Measurements from ENCODE around the gene CLDN7.
A peak's percentile ranks its signal among the peaks of the same experiment; 100 is the strongest.
"Not testable (repeated sequence)": the region's sequence is repeated elsewhere in the genome, so short reads cannot be mapped to it uniquely, and the experiment has no call there.

CLDN7 gene

DNA sequence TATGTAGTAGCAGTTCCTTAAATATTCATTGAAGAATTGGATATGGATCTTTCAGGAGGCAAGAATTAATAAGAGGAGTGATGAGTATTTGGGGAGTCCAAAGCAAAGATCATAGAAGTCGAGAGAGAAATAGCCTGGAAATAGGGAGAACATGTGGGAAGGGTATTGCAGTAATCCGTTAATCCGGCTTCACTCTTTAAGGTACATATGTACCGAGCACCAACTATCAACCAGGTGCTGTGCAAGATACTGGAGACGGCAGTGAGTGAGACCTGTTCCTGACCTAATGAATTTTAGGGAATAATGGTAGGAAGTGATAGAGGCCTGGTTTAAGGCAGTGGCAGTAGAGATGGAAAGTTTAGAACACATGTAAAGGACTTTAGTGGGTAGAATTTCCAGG, 9.2 kb downstream of the CLDN7 start:
- Histone ChIP-seq H3K27me3 (ENCODE audit: control insufficient read depth, insufficient read depth, low read length) (no peaks in the 10 kb centered on the region), H3K4me3 (ENCODE audit: low read length) (peak overlapping the region; percentile 87; the same call in 1 of the 2 replicates), H3K36me3 (ENCODE audit: control insufficient read depth, insufficient read depth, low read length) (peaks cover 7% of the 10 kb centered on the region; the same call in 1 of the 2 replicates), H3K4me1 (ENCODE audit: control insufficient read depth, insufficient read depth, low read length) (no peaks in the 10 kb centered on the region), H3K9me3 (ENCODE audit: control insufficient read depth, insufficient read depth, low read length) (no peaks in the 10 kb centered on the region), H3K27ac (ENCODE audit: low read length) (no peak overlapping the region)
- WGBS (ENCODE audit: insufficient coverage, insufficient read length), result no CpG with 5 or more reads among the region's 5 CpGs
- DNase-seq (ENCODE audit: low read depth, low spot score), result no peak

DNA sequence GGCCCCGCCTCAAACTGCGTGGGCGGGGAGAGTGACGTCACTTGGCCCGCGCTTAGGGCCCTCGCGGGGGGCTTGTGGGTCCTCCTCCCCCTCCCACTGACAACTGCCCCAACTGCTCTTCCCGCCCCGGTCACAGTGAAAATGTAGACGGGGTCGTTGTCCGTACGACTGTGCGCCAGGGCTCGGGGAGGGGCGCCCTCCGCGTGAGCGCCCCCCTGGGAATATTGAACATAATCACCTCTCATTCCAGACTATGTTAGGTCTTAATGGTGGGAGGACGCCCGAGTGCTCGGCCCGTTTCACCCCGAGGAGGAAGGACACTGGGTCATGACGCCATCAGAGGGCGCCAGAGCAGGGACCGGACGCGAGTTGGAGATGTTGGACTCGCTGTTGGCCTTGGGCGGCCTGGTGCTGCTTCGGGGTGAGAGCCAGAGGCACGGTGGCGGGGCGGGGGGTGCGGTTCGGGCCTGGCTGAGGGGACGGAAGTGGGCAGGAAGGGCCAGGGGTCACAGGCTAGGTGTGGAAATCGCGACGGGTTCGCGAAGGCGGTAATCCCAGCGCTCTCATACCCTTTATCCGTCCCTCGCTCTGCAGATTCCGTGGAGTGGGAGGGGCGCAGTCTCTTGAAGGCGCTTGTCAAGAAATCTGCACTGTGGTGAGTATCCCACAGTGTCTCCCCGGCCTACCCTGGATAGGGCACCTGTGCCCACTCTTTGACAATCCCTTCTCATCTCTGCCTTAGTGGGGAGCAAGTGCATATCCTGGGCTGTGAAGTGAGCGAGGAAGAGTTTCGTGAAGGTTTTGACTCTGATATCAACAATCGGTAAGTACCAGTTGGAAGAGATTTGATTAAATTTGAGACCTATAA, 9.9 kb downstream of the CLDN7 start, which contains the start of gene ELP5:
Gene ELP5 (plus strand): TSS at position 40 of the 868 bp plus-strand sequence. CDS start 336 bp downstream, at position 376.
- peaks cover 7% of the 10 kb centered on the region; the same call in 1 of the 2 replicates for H3K36me3 ChIP-seq (ENCODE audit: control insufficient read depth, insufficient read depth, low read length)
- H3K9me3 ChIP-seq (ENCODE audit: control insufficient read depth, insufficient read depth, low read length), result no peaks in the 10 kb centered on the region
- H3K27me3 ChIP-seq (ENCODE audit: control insufficient read depth, insufficient read depth, low read length), result no peaks in the 10 kb centered on the region
- H3K4me3 ChIP-seq (ENCODE audit: low read length), result peak within 1 kb of the TSS; percentile 87
- H3K4me1 ChIP-seq (ENCODE audit: control insufficient read depth, insufficient read depth, low read length), result no peaks in the 10 kb centered on the region
- H3K27ac ChIP-seq (ENCODE audit: low read length), result no peak within 1 kb of the TSS
- no CpG with 5 or more reads among the region's 55 CpGs for WGBS (ENCODE audit: insufficient coverage, insufficient read length)
- DNase-seq (ENCODE audit: low read depth, low spot score), result no peak

DNA sequence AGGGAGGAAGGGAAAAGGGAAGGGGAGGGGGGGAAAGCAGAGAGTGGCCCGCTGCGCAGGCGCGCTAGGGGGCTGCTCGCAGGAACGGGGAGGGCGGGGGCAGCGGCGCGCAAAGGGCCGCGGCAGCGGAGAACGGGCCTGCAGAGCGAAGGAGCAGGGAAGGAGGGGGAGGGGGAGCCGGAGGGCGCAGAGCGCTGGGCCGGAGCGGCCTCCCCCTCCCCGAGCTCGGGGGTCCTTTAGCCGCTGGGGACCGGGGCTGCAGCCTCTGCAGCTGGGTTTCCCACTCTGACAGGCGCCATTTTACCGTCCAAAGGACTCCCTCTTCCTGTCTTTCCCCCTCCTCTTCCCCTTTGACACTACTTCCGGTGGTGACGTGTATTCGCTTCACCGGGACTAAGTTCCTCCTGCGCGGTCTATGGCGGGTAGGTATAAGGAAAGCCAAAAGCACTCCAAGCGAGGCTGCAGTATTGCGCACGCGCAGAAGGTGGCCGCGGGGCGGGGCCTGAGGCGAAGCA, 10.6 kb downstream of the CLDN7 start, which contains the start of gene CTDNEP1:
Gene CTDNEP1 (minus strand): TSS at position 74 of the 515 bp plus-strand sequence. CDS start 438 bp downstream, outside the sequence.
- Histone ChIP-seq H3K9me3 (ENCODE audit: control insufficient read depth, insufficient read depth, low read length) (no peaks in the 10 kb centered on the region), H3K27ac (ENCODE audit: low read length) (no peak within 1 kb of the TSS), H3K4me3 (ENCODE audit: low read length) (peak within 1 kb of the TSS; percentile 87), H3K4me1 (ENCODE audit: control insufficient read depth, insufficient read depth, low read length) (no peaks in the 10 kb centered on the region), H3K27me3 (ENCODE audit: control insufficient read depth, insufficient read depth, low read length) (no peaks in the 10 kb centered on the region), H3K36me3 (ENCODE audit: control insufficient read depth, insufficient read depth, low read length) (peaks cover 7% of the 10 kb centered on the region; the same call in 1 of the 2 replicates)
- WGBS (ENCODE audit: insufficient coverage, insufficient read length), result no CpG with 5 or more reads among the region's 41 CpGs
- peak; percentile 95 for DNase-seq (ENCODE audit: low read depth, low spot score)

DNA sequence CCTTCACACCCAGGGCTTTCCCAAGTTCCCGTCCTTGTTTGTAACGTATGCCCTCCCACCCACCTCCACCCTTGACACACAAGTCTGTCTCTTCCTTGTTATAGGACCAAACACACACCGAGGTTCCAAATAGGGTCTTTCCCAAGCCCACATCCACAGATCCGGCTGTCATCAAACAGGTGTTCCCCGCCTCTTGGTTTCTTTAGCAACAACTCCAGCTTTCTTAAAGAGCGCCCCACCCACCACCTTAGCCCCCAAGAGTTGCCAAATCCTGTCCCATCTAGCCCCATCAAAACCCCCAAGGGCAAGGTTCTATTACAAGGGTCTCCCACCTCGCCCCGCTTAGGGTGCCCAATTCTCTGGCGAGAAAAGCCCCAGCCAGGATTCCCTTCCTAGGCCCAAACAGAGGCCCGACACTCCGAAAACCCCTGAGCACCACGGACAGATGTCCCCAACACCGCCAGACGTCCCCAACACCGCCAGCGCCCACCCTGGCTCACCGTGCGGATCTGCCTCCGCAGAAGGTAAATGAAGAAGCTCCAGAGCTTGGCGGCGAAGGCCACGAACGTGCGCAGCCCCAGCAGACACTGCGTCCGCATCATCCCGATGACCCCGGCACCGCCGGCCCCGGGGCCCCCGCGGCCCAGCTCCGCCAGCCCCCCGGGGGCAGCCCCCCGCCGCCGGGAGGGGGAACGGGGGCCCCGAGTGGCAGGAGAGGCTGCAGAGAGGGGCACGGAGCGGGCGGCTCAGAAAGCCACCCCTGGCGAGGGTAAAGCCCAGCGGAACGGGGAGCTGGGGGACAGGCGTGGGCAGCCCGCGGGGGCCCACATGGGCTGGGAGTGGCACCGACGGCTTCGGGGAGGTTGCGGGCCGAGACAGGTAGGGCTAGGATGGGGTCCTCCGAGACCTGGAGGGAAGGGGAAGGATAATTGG, 11.3 kb downstream of the CLDN7 start:
- WGBS (ENCODE audit: insufficient coverage, insufficient read length), result no CpG with 5 or more reads among the region's 55 CpGs
- Histone ChIP-seq H3K27ac (ENCODE audit: low read length) (no peak overlapping the region), H3K9me3 (ENCODE audit: control insufficient read depth, insufficient read depth, low read length) (no peaks in the 10 kb centered on the region), H3K27me3 (ENCODE audit: control insufficient read depth, insufficient read depth, low read length) (no peaks in the 10 kb centered on the region), H3K4me1 (ENCODE audit: control insufficient read depth, insufficient read depth, low read length) (no peaks in the 10 kb centered on the region), H3K36me3 (ENCODE audit: control insufficient read depth, insufficient read depth, low read length) (peaks cover 3% of the 10 kb centered on the region; the same call in 1 of the 2 replicates), H3K4me3 (ENCODE audit: low read length) (peak overlapping the region; percentile 87)
- DNase-seq (ENCODE audit: low read depth, low spot score), result no peak

DNA sequence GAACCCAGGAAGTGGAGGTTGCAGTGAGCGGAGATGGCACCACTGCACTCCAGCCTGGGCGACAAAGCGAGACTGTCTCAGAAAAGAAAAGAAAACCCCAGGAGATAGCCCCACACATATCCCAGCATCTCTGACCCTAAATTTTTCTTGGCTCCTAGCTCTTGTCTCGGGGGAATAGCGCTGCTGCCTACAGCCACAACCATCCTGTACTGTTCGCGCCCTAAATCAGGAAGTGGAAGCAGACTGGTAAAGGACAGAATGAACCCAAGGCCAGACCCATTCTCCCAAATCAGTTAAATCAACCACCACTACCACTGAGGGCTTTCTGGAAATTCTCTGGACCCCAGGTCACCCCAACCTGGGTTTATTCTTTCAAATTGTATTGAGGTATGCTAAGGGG, 12.4 kb downstream of the CLDN7 start:
- H3K4me3 ChIP-seq (ENCODE audit: low read length), result no peak overlapping the region
- H3K36me3 ChIP-seq (ENCODE audit: control insufficient read depth, insufficient read depth, low read length), result peaks cover 3% of the 10 kb centered on the region; the same call in 1 of the 2 replicates
- WGBS (ENCODE audit: insufficient coverage, insufficient read length), result no CpG with 5 or more reads among the region's 7 CpGs
- H3K9me3 ChIP-seq (ENCODE audit: control insufficient read depth, insufficient read depth, low read length), result no peaks in the 10 kb centered on the region
- DNase-seq (ENCODE audit: low read depth, low spot score), result no peak
- H3K27me3 ChIP-seq (ENCODE audit: control insufficient read depth, insufficient read depth, low read length), result no peaks in the 10 kb centered on the region
- no peaks in the 10 kb centered on the region for H3K4me1 ChIP-seq (ENCODE audit: control insufficient read depth, insufficient read depth, low read length)
- H3K27ac ChIP-seq (ENCODE audit: low read length), result no peak overlapping the region

DNA sequence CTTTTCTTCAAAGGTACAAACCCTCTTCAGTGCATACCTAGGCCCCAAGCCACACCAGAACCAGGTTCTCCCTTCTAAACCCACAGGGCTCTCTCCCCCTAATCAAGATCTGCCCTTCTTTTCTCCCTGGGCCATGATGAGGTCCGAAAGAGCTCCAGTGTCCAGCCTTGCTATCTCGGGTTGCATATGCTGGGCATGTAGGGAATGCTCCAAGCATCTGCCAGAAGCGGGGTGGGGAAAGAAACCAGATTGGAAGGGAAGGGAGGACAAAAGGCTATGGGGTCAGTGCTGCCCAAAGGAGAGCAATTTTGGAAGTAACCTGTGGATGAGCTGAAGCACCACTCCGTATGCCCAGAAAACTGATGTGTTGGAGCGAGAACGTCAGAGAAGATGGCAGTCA, 13.1 kb downstream of the CLDN7 start:
- DNase-seq (ENCODE audit: low read depth, low spot score), result no peak
- Histone ChIP-seq H3K4me1 (ENCODE audit: control insufficient read depth, insufficient read depth, low read length) (no peaks in the 10 kb centered on the region), H3K36me3 (ENCODE audit: control insufficient read depth, insufficient read depth, low read length) (no peaks in the 10 kb centered on the region; the same call in 1 of the 2 replicates), H3K9me3 (ENCODE audit: control insufficient read depth, insufficient read depth, low read length) (no peaks in the 10 kb centered on the region), H3K27ac (ENCODE audit: low read length) (no peak overlapping the region), H3K27me3 (ENCODE audit: control insufficient read depth, insufficient read depth, low read length) (no peaks in the 10 kb centered on the region), H3K4me3 (ENCODE audit: low read length) (no peak overlapping the region)
- WGBS (ENCODE audit: insufficient coverage, insufficient read length), result no CpG with 5 or more reads among the region's 6 CpGs

DNA sequence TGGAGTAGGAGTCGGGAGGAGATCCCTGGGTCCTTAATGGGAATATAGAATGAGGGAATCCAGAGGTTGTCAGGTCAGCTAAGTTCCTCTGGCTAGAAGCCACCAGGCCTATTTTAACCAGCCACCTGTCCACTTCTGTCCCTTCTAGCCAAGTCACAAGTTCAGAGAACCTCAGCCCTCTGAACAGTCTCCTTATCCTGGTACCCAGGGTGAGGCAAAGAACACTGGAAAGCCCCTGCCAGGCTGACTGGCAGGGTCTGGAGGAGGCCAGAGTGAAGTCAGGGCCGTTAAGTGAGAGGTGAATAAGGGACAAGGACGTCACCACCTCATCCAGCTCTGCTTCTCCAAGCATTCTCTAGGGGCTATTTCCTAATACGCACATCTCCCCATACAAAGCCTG, 13.5 kb downstream of the CLDN7 start:
- H3K27ac ChIP-seq (ENCODE audit: low read length), result no peak overlapping the region
- no peaks in the 10 kb centered on the region for H3K4me1 ChIP-seq (ENCODE audit: control insufficient read depth, insufficient read depth, low read length)
- no CpG with 5 or more reads among the region's 4 CpGs for WGBS (ENCODE audit: insufficient coverage, insufficient read length)

DNA sequence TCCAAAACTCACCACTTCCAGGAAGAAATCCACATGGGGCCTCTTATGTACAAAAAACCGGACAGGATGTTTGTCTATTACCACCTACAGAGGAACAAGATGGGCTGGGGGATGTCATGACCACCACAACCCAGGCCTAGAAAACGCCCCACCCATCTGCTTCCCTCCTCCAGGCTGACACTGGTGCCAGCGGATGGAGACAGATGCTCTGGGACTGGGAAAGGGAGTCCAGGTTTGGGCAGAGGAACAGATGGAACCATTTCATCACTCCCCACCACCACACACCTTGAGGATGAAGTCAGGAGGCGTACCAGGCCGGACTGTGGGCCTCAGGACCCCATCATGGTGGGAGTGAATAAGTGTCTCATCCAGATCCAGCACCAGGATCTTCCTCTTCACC, 15.5 kb downstream of the CLDN7 start:
- Histone ChIP-seq H3K4me1 (ENCODE audit: control insufficient read depth, insufficient read depth, low read length) (no peaks in the 10 kb centered on the region), H3K36me3 (ENCODE audit: control insufficient read depth, insufficient read depth, low read length) (peaks cover 4% of the 10 kb centered on the region; the same call in 1 of the 2 replicates), H3K27me3 (ENCODE audit: control insufficient read depth, insufficient read depth, low read length) (no peaks in the 10 kb centered on the region), H3K27ac (ENCODE audit: low read length) (no peak overlapping the region), H3K9me3 (ENCODE audit: control insufficient read depth, insufficient read depth, low read length) (no peaks in the 10 kb centered on the region), H3K4me3 (ENCODE audit: low read length) (no peak overlapping the region)
- no peak for DNase-seq (ENCODE audit: low read depth, low spot score)
- no CpG with 5 or more reads among the region's 5 CpGs for WGBS (ENCODE audit: insufficient coverage, insufficient read length)

More for the DNA sequence above, 13.5 kb downstream of the CLDN7 start:
- H3K9me3 ChIP-seq (ENCODE audit: control insufficient read depth, insufficient read depth, low read length), result no peaks in the 10 kb centered on the region
- no peaks in the 10 kb centered on the region for H3K27me3 ChIP-seq (ENCODE audit: control insufficient read depth, insufficient read depth, low read length)
- peaks cover 3% of the 10 kb centered on the region; the same call in 1 of the 2 replicates for H3K36me3 ChIP-seq (ENCODE audit: control insufficient read depth, insufficient read depth, low read length)
- H3K4me3 ChIP-seq (ENCODE audit: low read length), result no peak overlapping the region
- no peak for DNase-seq (ENCODE audit: low read depth, low spot score)

DNA sequence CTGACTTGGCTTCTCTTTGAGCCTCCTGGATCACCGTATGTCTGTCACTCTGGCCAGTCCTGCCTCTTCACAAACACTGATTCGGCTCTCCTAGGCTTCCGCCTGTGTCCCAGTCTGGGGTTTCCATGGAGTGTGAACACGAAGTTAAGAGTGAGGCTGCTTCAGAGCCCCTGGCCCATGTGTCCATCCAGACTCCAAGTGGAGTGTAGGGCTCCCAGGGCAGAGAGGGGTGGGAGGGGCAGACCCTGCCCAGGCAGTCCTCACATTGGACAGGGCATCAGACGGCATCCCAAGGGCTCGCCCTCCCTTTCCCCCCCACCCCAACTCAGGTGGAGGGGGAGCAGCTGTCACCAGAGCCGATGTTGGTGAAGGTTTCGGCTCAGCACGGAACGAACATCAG, 18.4 kb downstream of the CLDN7 start:
- not testable (repeated sequence) for H3K4me3 ChIP-seq (ENCODE audit: low read length); H3K27me3 ChIP-seq (ENCODE audit: control insufficient read depth, insufficient read depth, low read length); H3K4me1 ChIP-seq (ENCODE audit: control insufficient read depth, insufficient read depth, low read length); H3K27ac ChIP-seq (ENCODE audit: low read length); DNase-seq (ENCODE audit: low read depth, low spot score); H3K36me3 ChIP-seq (ENCODE audit: control insufficient read depth, insufficient read depth, low read length); H3K9me3 ChIP-seq (ENCODE audit: control insufficient read depth, insufficient read depth, low read length)
- WGBS (ENCODE audit: insufficient coverage, insufficient read length), result no CpG with 5 or more reads among the region's 10 CpGs

DNA sequence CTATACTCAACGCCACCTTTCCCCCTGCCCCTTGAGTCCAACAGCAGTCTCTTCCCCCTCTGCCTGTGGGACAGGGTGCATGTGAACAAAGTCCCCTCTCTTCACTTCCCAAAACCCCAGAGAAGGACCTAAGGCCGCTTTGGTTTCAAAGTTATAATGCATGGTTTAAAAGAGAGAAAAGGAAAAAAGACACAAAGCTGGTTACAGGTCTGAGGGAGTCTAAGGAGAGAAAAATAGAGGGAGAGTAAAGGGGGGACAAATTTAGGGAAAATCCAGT, 18.9 kb downstream of the CLDN7 start:
- WGBS (ENCODE audit: insufficient coverage, insufficient read length), result no CpG with 5 or more reads among the region's 2 CpGs

More for the DNA sequence above, 18.9 kb downstream of the CLDN7 start:
- H3K27me3 ChIP-seq (ENCODE audit: control insufficient read depth, insufficient read depth, low read length), result no peaks in the 10 kb centered on the region
- no peak overlapping the region for H3K27ac ChIP-seq (ENCODE audit: low read length)
- no peak for DNase-seq (ENCODE audit: low read depth, low spot score)
- no peaks in the 10 kb centered on the region; the same call in 1 of the 2 replicates for H3K4me1 ChIP-seq (ENCODE audit: control insufficient read depth, insufficient read depth, low read length)
- peaks cover 4% of the 10 kb centered on the region; the same call in 1 of the 2 replicates for H3K36me3 ChIP-seq (ENCODE audit: control insufficient read depth, insufficient read depth, low read length)
- peak overlapping the region; percentile 13; the same call in 1 of the 2 replicates for H3K4me3 ChIP-seq (ENCODE audit: low read length)
- no peaks in the 10 kb centered on the region for H3K9me3 ChIP-seq (ENCODE audit: control insufficient read depth, insufficient read depth, low read length)
